GM12878 (cell line): ENCODE data around the gene DKKL1. TPM values are rescaled to one million over a fixed set of nuclear protein-coding genes. Genes with fewer than 3 reads are reported as not detected.

Source experiments
- ATAC-seq: fragments of 200-7000 bp; cut with Tn5 transposase; 3 replicates; pipeline ENCODE4 v1.9.1; 2020; ENCODE audit warnings: mild to moderate bottlenecking, moderate library complexity
- BruUV-seq: library from RNA; stranded (reverse); fragments of 400-500 nt; replicated peaks from 2 replicates; lab custom pipeline; 2021; lab: Mats Ljungman, UMichigan
- CTCF ChIA-PET: fragments of 300-600 bp; sonication (Branson Sonifier 250); formaldehyde crosslinking; extraction: SDS; loops from one replicate; lab custom pipeline; 2021; ENCODE audit warnings: inconsistent platforms; lab: Yijun Ruan, JAX
- POLR2A ChIA-PET: fragments of 350-600 bp; formaldehyde crosslinking; extraction: SDS; loops from one replicate; lab custom pipeline; 2021; ENCODE audit warnings: inconsistent platforms; lab: Charles Lee
- RAD21 ChIA-PET: fragments of 300-600 bp; sonication (Branson Sonifier 250); formaldehyde crosslinking; loops from one replicate; lab custom pipeline; 2023; ENCODE audit warnings: antibody characterized with exemption; ENCODE audit not compliant: unreplicated experiment; lab: Charles Lee
- SMC1A ChIA-PET: fragments of 300-600 bp; sonication (Branson Sonifier 250); formaldehyde crosslinking; loops from one replicate; lab custom pipeline; 2023; ENCODE audit not compliant: unreplicated experiment, uncharacterized antibody; lab: Charles Lee
- DNase-seq: peaks from one replicate; pipeline ENCODE4 v3.0.0-alpha.2; 2011; ENCODE audit warnings: low read depth, low spot score
- FAIRE-seq: peaks from 3 replicates; lab custom pipeline; 2011; peaks lifted over from hg19 to GRCh38; lab: Jason Lieb, UNC
- H2AFZ ChIP-seq: 2 replicates; pipeline ENCODE4 v1.6.0; 2011; ENCODE audit warnings: low read depth, low read length, control low read depth; ENCODE audit not compliant: control insufficient read depth
- H3K27ac ChIP-seq: 2 replicates; pipeline ENCODE4 v1.5.1; 2011; ENCODE audit warnings: control low read depth; ENCODE audit not compliant: control insufficient read depth, insufficient read depth
- H3K27me3 ChIP-seq, 2 experiments: replicated peaks in 1 of 2; 2 replicates each; pipeline versions ENCODE4 v1.6.0 to v1.6.1; 2011; ENCODE audit warnings: low read length in 1 of 2; ENCODE audit not compliant: control insufficient read depth in 2 of 2, insufficient read depth in 2 of 2
- H3K36me3 ChIP-seq, 2 experiments: 2 replicates each; pipeline ENCODE4 v1.5.1; 2011; ENCODE audit warnings: low read length in 1 of 2; ENCODE audit not compliant: control insufficient read depth in 2 of 2, insufficient read depth in 2 of 2
- H3K4me1 ChIP-seq: 2 replicates; pipeline ENCODE4 v1.6.1; 2011; ENCODE audit warnings: mild to moderate bottlenecking, low read length, moderate library complexity, mixed read lengths; ENCODE audit not compliant: control insufficient read depth, insufficient read depth
- H3K4me2 ChIP-seq: 2 replicates; pipeline ENCODE4 v1.6.0; 2011; ENCODE audit warnings: control low read depth; ENCODE audit not compliant: control insufficient read depth, insufficient read depth
- H3K4me3 ChIP-seq: fragments of 200-600 bp; sonication (generic); 2 replicates; pipeline ENCODE4 v1.5.1; 2016
- H3K79me2 ChIP-seq: 2 replicates; pipeline ENCODE4 v1.6.0; 2011; ENCODE audit warnings: low read length; ENCODE audit not compliant: control insufficient read depth, insufficient read depth
- H3K9ac ChIP-seq: 2 replicates; pipeline ENCODE4 v1.8.0; 2011; ENCODE audit warnings: low read length, control low read depth, mixed read lengths; ENCODE audit not compliant: control insufficient read depth, insufficient read depth
- H3K9me3 ChIP-seq: replicated peaks from 3 replicates; pipeline ENCODE4 v1.5.1; 2011; ENCODE audit warnings: mild to moderate bottlenecking, low read length; ENCODE audit not compliant: control insufficient read depth, insufficient read depth
- H4K20me1 ChIP-seq: 2 replicates; pipeline ENCODE4 v1.6.0; 2011; ENCODE audit not compliant: control insufficient read depth, insufficient read depth
- ESRRA ChIP-seq: IDR thresholded peaks from 2 replicates; pipeline ENCODE4 v1.6.1; 2012; ENCODE audit warnings: mild to moderate bottlenecking, low read length, improper control_type of control experiment
- ETV6 ChIP-seq, 2 experiments: fragments of 450-650 bp in 1 of 2; IDR thresholded peaks in 1 of 2; conservative IDR thresholded peaks in 1 of 2; 2 replicates each; pipeline ENCODE4 v1.6.1; 2014; ENCODE audit warnings: antibody characterized with exemption in 1 of 2, borderline replicate concordance in 1 of 2, low read depth in 1 of 2, mild to moderate bottlenecking in 1 of 2, moderate library complexity in 1 of 2
- HSF1 ChIP-seq: fragments of 150-350 bp; IDR thresholded peaks from 2 replicates; pipeline ENCODE4 v1.6.1; 2014; ENCODE audit warnings: mild to moderate bottlenecking, low read depth, low read length
- KLF5 ChIP-seq: fragments of 450-650 bp; IDR thresholded peaks from 2 replicates; pipeline ENCODE4 v1.6.1; 2014; ENCODE audit warnings: mild to moderate bottlenecking; ENCODE audit not compliant: partially characterized antibody
- NR2C1 ChIP-seq: fragments of 450-650 bp; IDR thresholded peaks from 2 replicates; pipeline ENCODE4 v1.6.1; 2017; ENCODE audit warnings: antibody characterized with exemption, mild to moderate bottlenecking, moderate library complexity
- SMC3 ChIP-seq: IDR thresholded peaks from 2 replicates; pipeline ENCODE4 v1.6.1; 2011; ENCODE audit warnings: low read length, improper control_type of control experiment, borderline replicate concordance
- ZBED1 ChIP-seq: IDR thresholded peaks from 2 replicates; pipeline ENCODE4 v1.6.1; 2016; ENCODE audit warnings: borderline replicate concordance
- ZNF274 ChIP-seq: IDR thresholded peaks from one replicate; pipeline ENCODE4 v1.8.0; 2011; ENCODE audit not compliant: insufficient read length, insufficient read depth
- ZNF687 ChIP-seq: fragments of 450-650 bp; IDR thresholded peaks from 2 replicates; pipeline ENCODE4 v1.6.1; 2017; ENCODE audit warnings: mild to moderate bottlenecking, moderate library complexity
- WGBS: methylation state at CpG from one replicate; pipeline ENCODE4 v1.1.6; 2016; ENCODE audit warnings: low lambda C conversion rate; ENCODE audit not compliant: insufficient replicate concordance, insufficient coverage; ENCODE audit errors: missing lambda C conversion rate; 5-methylcytosine and 5-hydroxymethylcytosine counted together
- in situ Hi-C: fragments of 300-500 bp; cut with MboI; formaldehyde crosslinking; loops from 9 replicates; pipeline ENCODE4 v1.14.3; 2018; ENCODE audit warnings: mixed read lengths
- intact Hi-C: fragments of 100-400 bp; cut with micrococcal nuclease; formaldehyde crosslinking; loops from one replicate; pipeline ENCODE4 v1.14.2; 2022; ENCODE audit not compliant: unreplicated experiment
- polyA plus RNA-seq, 11 experiments: library from polyadenylated mRNA; depleted of rRNA in 4 of 11; unstranded in 6 of 11; stranded (reverse) in 5 of 11; fragments of >200 nt; fragmentation: Nextera tagmentation in 4 of 11; fragmentation: Illumina TruSeq in 1 of 11; extraction: Ambion mirVana in 4 of 11; extraction: Trizol in 1 of 11; gene quantifications; 1 replicate in 1 of 11; 2 replicates in 10 of 11; pipeline versions ENCODE4 v1.2.1 to v1.2.3, GENCODE V29; 2011 to 2016; ENCODE audit warnings: inconsistent platforms in 2 of 11, missing spikeins in 2 of 11, low read depth in 1 of 11
- total RNA-seq, 4 experiments: library from RNA; depleted of rRNA in 3 of 4; stranded (reverse); fragments of >200 nt in 3 of 4; fragmentation: Illumina TruSeq in 1 of 4; extraction: Trizol in 1 of 4; gene quantifications; 2 replicates each; pipeline versions ENCODE4 v1.2.1 to v1.2.3, GENCODE V29; 2013 to 2021

The DKKL1 gene
- total and polyA plus RNA-seq, 10 of the 15 experiments (the other 5 are each of a cell fraction or from before 2014, with no cell fraction given) = not detected

GRCh38 chr19:49411681-49412326, 48.1 kb downstream of the DKKL1 start:
- ChIA-PET POLR2A (interaction anchor here (0.7 to 1.1 kb wide), 2 partner anchors 14 to 59 kb away, joined by 3 read pairs; no protein-coding TSS in a partner anchor), SMC1A (interaction anchor here (0.7 kb wide), 2 partner anchors 18 to 176 kb away, joined by 3 read pairs; no protein-coding TSS in a partner anchor), RAD21 (no interaction called here), CTCF (interaction anchor here (0.9 to 2.5 kb wide), 7 partner anchors 9 to 314 kb away, joined by 3 to 8 read pairs (median 4); partner anchors contain the start of gene FLT3LG)
- intact Hi-C loops (no loop called here), in situ Hi-C loops (no loop called here)
- no peaks in the 10 kb centered on the region for H3K79me2 ChIP-seq
- no peaks in the 10 kb centered on the region for H3K27me3 ChIP-seq
- no peaks in the 10 kb centered on the region for H4K20me1 ChIP-seq
- no peaks in the 10 kb centered on the region for H3K36me3 ChIP-seq
- DNase-seq (no peak), FAIRE-seq (no peak), ATAC-seq (no peak)
- TF ChIP-seq SMC3 (no peak), ZBED1 (no peak), ETV6 (conservative IDR thresholded peaks at IDR 0.05 in 1 of 2, IDR thresholded peaks at IDR 0.05 in 1 of 2; ENCODE audit: borderline replicate concordance in 1 of 2, low read depth in 1 of 2) (peak in 1 of 2 experiments; percentile 58; a peak in 1 of 4 replicates), ZNF274 (no peak), ESRRA (no peak)
- no peak overlapping the region for H3K4me3 ChIP-seq
- no peak overlapping the region for H3K27ac ChIP-seq
- H2AFZ ChIP-seq = no peak overlapping the region
- no TSS peak for BruUV-seq
- 25% methylated on average over 3 of the region's 3 CpGs for WGBS
- H3K9me3 ChIP-seq = no peaks in the 10 kb centered on the region
- H3K9ac ChIP-seq = no peak overlapping the region
- no peak overlapping the region for H3K4me2 ChIP-seq
- H3K4me1 ChIP-seq = peaks cover 20% of the 10 kb centered on the region

GRCh38 chr19:49413348-49413747, 49.7 kb downstream of the DKKL1 start:
- H3K36me3 ChIP-seq = no peaks in the 10 kb centered on the region
- in situ Hi-C loops = no loop called here
- no peak overlapping the region for H3K27ac ChIP-seq
- H3K27me3 ChIP-seq = 0 out of 4 replicates have a peak, but pooled peaks cover 0 to 1% of the 10 kb centered on the region in 2 experiments
- DNase-seq = no peak
- ChIA-PET RAD21 (interaction anchor here (0.6 to 1.5 kb wide), 2 partner anchors 10 to 11 kb away, joined by 4 read pairs; no protein-coding TSS in a partner anchor), POLR2A (interaction anchor here (1.6 kb wide), 1 partner anchor 38 kb away, joined by 5 read pairs; the partner anchor contains the start of gene PIH1D1), SMC1A (interaction anchor here (0.6 to 1.1 kb wide), 3 partner anchors 8 to 57 kb away, joined by 3 to 4 read pairs (median 3); partner anchors contain the start of gene GFY), CTCF (interaction anchor here (0.6 to 2.5 kb wide), 4 partner anchors 10 to 205 kb away, joined by 3 to 7 read pairs (median 4); partner anchors contain the start of gene GFY)
- no peak for FAIRE-seq
- no peak overlapping the region for H3K4me2 ChIP-seq
- no peak overlapping the region for H3K4me3 ChIP-seq
- no peaks in the 10 kb centered on the region for H3K9me3 ChIP-seq
- intact Hi-C loops = no loop called here
- WGBS = 67% methylated on average over 8 of the region's 9 CpGs
- H3K9ac ChIP-seq = no peak overlapping the region
- peaks cover 20% of the 10 kb centered on the region for H3K4me1 ChIP-seq
- ATAC-seq = no peak
- H4K20me1 ChIP-seq = no peaks in the 10 kb centered on the region
- TF ChIP-seq KLF5 = no peak
- no peak for TF ChIP-seq HSF1
- no peak for TF ChIP-seq NR2C1
- TF ChIP-seq ZNF687 = no peak
- TF ChIP-seq, all 136 proteins: peak for 0
- no TSS peak for BruUV-seq
- Histone ChIP-seq H3K79me2 (no peaks in the 10 kb centered on the region), H2AFZ (no peak overlapping the region)
